HG03045 (cell line): ENCODE data around the gene RAB39A.

Experiments
- ATAC-seq: cut with Tn5 transposase; IDR thresholded peaks from one replicate; pipeline ENCODE4 v1.9.1; 2021; ENCODE audit warnings: mild to moderate bottlenecking, moderate library complexity; ENCODE audit not compliant: unreplicated experiment

Gene RAB39A

DNA sequence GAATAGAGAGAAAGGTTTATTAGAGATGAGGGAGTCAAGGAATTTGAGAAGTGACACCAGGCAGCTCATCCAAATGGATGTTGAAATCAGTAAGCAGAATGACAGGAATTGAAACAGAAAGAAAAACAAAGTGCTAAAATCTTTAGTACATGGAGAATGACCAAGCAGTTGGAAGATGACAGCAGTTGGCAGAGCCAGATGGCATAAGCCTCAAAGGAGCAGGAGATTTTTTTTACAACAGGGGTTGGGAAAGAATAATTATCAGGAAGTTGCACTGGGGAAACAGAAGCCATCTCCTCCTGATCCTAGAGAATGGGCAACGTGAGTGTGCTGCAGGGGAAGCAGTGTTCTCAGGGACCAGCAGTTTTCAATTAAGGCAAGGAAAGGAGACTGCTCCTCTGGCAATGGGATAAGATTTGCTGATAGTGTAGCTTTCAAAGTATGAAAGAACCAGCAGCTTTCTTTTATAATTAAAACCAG, 28.9 kb downstream of the RAB39A start:
- peak; percentile 56 for ATAC-seq

DNA sequence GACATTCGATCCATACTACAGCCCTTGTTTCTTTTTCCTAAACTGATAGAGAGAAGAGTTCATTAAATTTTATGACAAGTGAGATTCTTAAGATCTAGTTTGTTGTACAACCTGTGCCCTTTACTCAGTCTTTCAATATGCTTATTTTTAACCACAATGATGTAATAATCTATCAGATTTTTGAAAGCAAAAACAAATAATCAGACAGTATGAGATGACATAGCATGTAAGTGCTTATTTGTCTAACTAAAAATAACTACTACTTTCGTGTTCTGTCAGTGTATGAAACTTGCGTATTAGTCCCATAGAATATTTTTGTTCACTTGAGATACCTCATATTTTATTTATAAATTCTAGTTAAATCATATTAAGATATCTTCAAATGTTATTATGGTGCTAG, 33.2 kb downstream of the RAB39A start:
- no peak for ATAC-seq

- ATAC-seq, result no peak
Observed at GRCh38 chr11:107962181-107962580, 33.9 kb downstream of the RAB39A start.

- no peak for ATAC-seq
Observed at GRCh38 chr11:107963091-107963490, 34.8 kb downstream of the RAB39A start.

GRCh38 chr11:107969219-107969618, 41.0 kb downstream of the RAB39A start:
- ATAC-seq, result no peak

GRCh38 chr11:107970049-107970448, 41.8 kb downstream of the RAB39A start:
- ATAC-seq, result no peak

DNA sequence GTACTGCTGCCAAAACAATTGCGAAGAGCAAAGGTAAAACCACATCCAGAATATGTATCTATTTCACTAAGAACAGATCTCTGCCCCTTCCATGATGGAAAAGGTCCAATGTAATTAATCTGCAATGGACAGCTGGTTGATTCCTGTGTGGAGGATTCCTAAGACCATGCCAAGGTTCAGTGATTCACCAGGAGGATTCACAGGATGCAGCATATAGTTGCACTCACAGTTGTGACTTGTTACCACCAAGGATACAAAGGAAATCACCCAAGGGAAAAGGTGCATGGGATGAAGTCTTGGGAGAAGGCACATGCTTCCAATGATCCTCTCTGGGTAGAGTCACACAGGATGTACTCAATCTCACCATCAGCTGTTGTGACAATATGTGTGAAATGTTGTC, 45.4 kb downstream of the RAB39A start:
- ATAC-seq, result no peak

- ATAC-seq, result no peak
Observed at GRCh38 chr11:107988397-107989158, 60.3 kb downstream of the RAB39A start.

GRCh38 chr11:107991868-107992414, 63.7 kb downstream of the RAB39A start:
- ATAC-seq, result no peak

DNA sequence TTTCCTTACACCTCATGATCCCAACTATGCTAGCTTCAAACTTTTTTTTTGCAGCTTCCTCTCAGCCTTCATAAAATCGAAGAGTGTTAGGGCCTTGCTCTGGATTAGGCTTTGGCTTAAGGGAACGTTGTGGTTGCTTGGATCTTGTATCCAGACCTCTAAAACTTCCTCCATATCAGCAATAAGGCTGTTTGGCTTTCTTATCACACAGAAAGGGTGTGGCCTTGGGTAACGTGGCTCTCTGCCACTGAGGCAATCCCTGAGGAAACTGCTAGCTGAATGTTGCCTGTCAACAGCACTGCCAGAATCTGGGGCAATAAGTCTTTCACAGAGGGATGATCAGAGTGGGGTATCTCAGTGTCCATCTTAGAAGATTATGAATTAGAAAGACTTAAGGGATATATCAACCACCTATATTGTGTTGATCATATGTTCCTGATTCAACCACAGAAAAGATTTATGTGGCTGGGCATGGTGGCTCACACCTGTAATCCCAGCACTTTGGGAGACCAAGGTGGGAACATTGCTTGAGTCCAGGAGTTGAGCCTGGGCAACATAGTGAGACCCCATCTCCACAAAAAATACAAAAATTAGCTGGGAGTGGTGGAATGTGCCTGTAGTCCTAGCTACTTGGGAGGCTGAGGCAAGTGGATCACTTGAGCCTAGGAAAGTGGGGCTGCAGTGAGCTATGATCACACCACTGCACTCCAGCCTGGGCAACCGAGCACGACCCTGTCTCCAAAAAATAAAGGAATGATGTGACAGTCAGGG, 67.9 kb downstream of the RAB39A start:
- no peak for ATAC-seq

- ATAC-seq, result no peak
Observed at GRCh38 chr11:107998761-107999160, 70.5 kb downstream of the RAB39A start.

DNA sequence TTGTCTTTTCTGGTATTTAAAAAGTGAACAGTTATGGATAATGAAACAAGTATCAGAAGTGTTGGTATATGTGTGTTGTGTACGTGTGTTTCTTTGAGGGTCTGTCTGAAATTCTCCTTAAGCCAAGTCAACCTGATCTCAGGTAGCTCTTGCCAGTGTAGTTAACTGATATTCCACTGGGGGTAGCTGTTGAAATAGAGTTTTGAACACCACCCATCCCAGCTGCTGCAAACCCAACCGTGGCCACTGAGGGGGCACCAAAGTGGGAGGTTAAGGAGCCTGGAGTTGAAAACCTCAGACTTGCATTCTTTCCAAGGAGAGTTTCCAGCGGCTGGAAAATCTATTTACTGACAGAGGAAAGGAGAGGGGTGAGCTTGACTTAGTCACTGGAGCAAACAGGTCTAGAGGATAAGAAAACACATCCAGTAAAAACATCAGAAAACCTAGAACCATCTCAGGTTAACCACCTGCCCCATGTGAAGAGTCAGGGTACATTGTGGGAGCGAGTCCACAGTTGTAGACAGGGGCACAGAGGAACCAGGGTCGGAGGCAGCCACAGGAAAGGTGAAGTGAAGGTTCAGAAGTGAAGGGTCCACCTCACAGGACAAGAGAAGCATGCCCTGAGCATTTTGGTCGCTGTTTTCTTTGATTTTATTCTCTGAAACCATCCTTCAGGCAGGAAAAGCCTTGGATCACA, 71.7 kb downstream of the RAB39A start:
- ATAC-seq, result peak; percentile 72

DNA sequence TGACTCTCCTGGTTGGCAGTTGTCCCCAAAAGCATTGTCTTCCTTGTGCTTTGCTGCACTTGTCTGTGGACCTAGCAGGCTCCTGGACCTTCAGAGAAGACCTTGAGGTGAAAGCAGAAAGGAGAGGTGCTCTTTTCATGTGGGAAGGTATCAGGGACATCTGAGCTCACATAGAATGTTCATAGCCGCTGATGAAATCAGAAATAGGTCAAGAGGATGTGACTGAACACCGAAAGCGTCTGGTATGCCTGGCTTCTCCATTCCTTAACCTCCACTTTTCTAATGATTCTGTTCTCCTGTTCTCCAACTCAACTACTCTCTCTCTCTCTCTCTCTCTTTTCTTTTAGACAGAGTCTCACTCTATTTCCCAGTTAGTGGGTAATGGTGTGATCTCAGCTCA, 74.2 kb downstream of the RAB39A start:
- no peak for ATAC-seq

- ATAC-seq, result no peak
Observed at GRCh38 chr11:108003623-108004022, 75.4 kb downstream of the RAB39A start.

DNA sequence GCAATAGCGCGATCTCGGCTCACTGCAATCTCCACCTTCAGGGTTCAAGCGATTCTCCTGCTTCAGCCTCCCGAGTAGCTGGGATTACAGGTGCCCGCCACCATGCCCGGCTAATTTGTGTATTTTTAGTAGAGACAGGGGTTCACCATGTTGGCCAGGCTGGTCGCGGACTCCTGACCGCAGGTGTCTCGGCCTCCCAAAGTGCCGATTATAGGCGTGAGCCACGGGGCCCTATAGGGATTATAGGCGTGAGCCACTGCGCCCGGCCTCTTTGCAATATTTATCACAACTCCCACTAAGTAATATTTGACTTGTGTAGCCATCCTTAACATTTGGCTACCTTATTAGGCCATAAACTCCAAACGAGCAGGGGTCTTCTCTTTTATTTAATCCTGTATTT, 79.6 kb downstream of the RAB39A start:
- no peak for ATAC-seq

DNA sequence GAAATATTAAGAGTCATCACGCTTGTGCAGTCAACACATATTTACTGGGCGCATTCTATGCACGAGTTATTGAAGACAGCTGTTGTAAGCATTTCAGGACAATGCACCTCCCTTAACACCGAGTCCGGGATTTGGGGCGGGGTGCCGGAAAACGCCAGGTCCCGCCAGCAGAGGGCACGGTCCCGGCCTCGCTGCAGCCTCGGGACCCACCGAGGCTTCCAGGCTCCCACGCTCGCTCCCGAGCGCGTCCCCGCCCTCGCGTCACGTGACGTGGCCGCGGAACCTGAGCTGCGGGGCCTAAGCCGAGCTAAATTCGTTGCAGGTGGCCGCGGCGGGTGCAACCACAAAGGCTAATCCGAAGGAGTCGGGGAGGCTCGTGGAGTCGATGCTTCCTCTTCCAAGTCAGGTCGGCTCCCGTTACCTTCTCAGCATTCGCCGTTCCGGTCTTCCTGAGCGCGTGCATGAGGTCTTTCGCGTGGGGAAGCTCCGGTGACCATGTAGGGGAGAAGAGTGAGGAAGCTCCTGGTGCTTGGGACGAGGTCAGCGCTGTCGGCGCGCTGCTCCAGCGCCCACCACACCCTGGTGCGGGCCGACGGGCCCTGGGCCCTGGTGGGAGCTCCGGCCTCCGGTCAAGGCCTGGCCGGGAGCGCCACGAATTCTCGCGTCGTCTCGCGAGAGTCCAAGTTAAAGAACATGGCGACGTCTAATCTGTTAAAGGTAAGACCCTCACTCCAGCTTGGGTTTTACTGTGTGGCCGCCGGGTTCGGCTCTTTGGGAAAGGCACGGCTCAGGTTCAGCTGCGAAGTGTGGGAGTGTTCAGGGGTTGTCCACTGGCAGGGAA, 80.6 kb downstream of the RAB39A start, which contains the start of gene CUL5:
TSS of gene CUL5 (plus strand) at position 243 of the 841 bp plus-strand sequence. CDS start at position 694, 451 bp downstream.
- peak; percentile 84 for ATAC-seq

GRCh38 chr11:108009497-108010370, 81.5 kb downstream of the RAB39A start:
- ATAC-seq, result peak; percentile 18

DNA sequence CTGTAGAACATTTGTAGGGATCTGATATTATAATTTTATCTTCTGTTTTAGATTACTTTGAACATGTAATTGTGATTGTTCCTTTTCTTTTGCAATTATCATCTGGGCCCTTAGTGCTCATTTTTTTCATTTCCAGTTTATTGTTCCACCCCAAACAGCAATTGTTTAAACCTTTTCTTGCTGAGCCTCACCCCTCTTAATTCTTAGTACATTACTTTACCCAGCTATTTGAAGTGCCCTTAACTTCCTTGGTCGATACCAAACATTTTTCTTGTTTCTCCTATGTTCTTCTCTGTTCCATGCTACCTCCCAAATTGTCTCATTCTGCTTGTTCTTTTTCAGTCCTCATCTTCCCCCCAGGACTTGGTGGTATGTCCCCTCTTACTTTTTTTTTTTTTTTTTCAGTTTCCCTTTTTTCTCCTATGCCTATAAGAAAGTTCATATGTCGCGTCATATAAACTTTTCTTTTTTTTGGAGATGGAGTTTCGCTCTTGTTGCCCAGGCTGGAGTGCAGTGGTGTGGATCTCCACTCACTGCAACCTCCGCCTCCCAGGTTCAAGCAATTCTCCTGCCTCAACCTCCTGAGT, 84.0 kb downstream of the RAB39A start:
- no peak for ATAC-seq
